NOMO-1 treated with DMSO at 0.1 percent for 48 hours (cell line): Measurements from ENCODE around the gene SEMA3B.

Experiments
- DNase-seq: peaks from one replicate; lab custom pipeline; 2025; ENCODE audit not compliant: unreplicated experiment; lab: John Stamatoyannopoulos, UW

The SEMA3B gene

DNA sequence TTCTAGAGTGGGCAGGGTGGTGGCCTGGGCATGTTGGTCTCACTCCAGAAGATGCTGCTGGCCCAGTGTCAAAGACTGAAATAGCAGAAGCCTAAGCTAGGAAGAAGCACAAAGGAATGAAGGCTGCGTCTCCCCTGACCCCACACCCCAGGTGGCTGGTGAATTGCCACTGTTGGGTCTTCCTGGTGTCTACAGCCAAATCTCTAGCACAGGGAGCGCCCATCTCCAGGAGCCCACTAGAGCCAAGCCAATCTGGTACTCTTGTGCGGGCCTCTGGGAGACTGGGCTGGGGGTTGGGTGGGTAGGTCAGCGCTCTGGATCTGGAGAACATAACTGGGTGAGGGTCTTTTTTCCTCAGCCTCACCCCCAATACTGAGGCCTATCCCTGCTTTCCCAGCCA, 58.2 kb downstream of the SEMA3B start:
- DNase-seq, result no peak
